ENCODE data around the gene GINS2. TPM values are rescaled to one million over a fixed set of nuclear protein-coding genes. Genes with fewer than 3 reads are reported as not detected.

The GINS2 gene
- total RNA-seq, 1 experiment from 2014 or later, result 53.3 TPM

- Histone ChIP-seq H3K4me2 (ENCODE audit: low read length) (no peak overlapping the region), H3K36me3 (ENCODE audit: control insufficient read depth in 1 of 2, insufficient read depth in 2 of 2, low read length in 2 of 2) (peaks cover 0 to 16% of the 10 kb centered on the region in 2 experiments; a peak in 1 of 4 replicates), H4K20me1 (ENCODE audit: insufficient read depth) (no peaks in the 10 kb centered on the region), H3K79me2 (ENCODE audit: insufficient read depth, low read length) (no peaks in the 10 kb centered on the region), H3K9ac (ENCODE audit: low read length) (no peak overlapping the region), H3K27ac (ENCODE audit: low read depth, low read length) (no peak overlapping the region), H3K27me3 (ENCODE audit: insufficient read depth, low read length) (no peaks in the 10 kb centered on the region), H3K9me3 (ENCODE audit: control insufficient read depth in 1 of 2, insufficient read depth in 1 of 2, low read depth in 1 of 2, low read length in 2 of 2) (peaks cover 6% of the 10 kb centered on the region in 2 experiments; a peak in 2 of 4 replicates), H3K4me1 (ENCODE audit: control insufficient read depth in 1 of 2, insufficient read depth in 2 of 2, low read length in 2 of 2) (no peaks in the 10 kb centered on the region), H2AFZ (ENCODE audit: low read depth, low read length, poor library complexity, severe bottlenecking) (no peak overlapping the region), H3K4me3 (replicated peaks in 1 of 2; ENCODE audit: low read depth in 1 of 2, low read length in 2 of 2) (no peak overlapping the region), H3K9me2 (ENCODE audit: insufficient read depth) (no peaks in the 10 kb centered on the region)
- ChIA-PET RAD21 (ENCODE audit: low non-redundant PET in 1 of 2, low total read pairs in 2 of 2, uncharacterized antibody in 2 of 2, unreplicated experiment in 2 of 2) (no interaction called here), POLR2A (interaction anchor here (0.6 kb wide), 1 partner anchor 26 kb away, joined by 4 read pairs; no protein-coding TSS in a partner anchor), CTCF (interaction anchor here (2.5 kb wide), 1 partner anchor 10 kb away, joined by 8 read pairs; no protein-coding TSS in a partner anchor)
- BruUV-seq (replicated peaks), result no TSS peak
- TF ChIP-seq CBX3 (IDR thresholded peaks at IDR 0.05; ENCODE audit: low read depth), result no peak
- TF ChIP-seq POLR2AphosphoS5 (IDR thresholded peaks at IDR 0.05; ENCODE audit: low read depth, low read length), result no peak
- TF ChIP-seq REST (IDR thresholded peaks at IDR 0.05; ENCODE audit: low read depth), result no peak
- TF ChIP-seq SRF (IDR thresholded peaks at IDR 0.05; ENCODE audit: low read depth), result no peak
- no peak for TF ChIP-seq CEBPB (IDR thresholded peaks at IDR 0.05; ENCODE audit: low read depth)
- no peak for TF ChIP-seq TCF7L2 (IDR thresholded peaks at IDR 0.05; ENCODE audit: borderline replicate concordance, extremely low read depth, insufficient read depth, insufficient read length)
- no peak for TF ChIP-seq ZBTB33 (IDR thresholded peaks at IDR 0.05; ENCODE audit: extremely low read depth, insufficient replicate concordance, low read length)
- no peak for TF ChIP-seq MAX (IDR thresholded peaks at IDR 0.05)
- no peak for TF ChIP-seq YY1 (IDR thresholded peaks at IDR 0.05; ENCODE audit: extremely low read depth, insufficient replicate concordance, low read depth, low read length)
- no peak for TF ChIP-seq FOSL1 (IDR thresholded peaks at IDR 0.05; ENCODE audit: low read depth)
- intact Hi-C loops (cut with micrococcal nuclease), result no loop called here
- no peak for ATAC-seq
- DNase-seq (ENCODE audit: low read depth, low spot score), result no peak
These were observed 19.6 kb upstream of the GINS2 start for GRCh38 chr16:85708338-85708737.
